Fibroblast of lung (primary cell): ENCODE measurements around the gene MFSD6L. TPM values are rescaled to one million over a fixed set of nuclear protein-coding genes. Genes with fewer than 3 reads are reported as not detected.

Source experiments
- DNase-seq, 2 donors: peaks; one replicate each; pipeline versions ENCODE4 v3.0.0 to v3.0.0-alpha.2; 2010; ENCODE audit warnings: low read depth in 2 of 2
- H2AFZ ChIP-seq: 2 replicates; pipeline ENCODE4 v1.5.1; 2012; ENCODE audit warnings: low read length, control low read depth, inconsistent platforms
- H3K27ac ChIP-seq: 2 replicates; pipeline ENCODE4 v1.5.1; 2011; ENCODE audit warnings: low read length, control low read depth; ENCODE audit not compliant: insufficient read depth
- H3K27me3 ChIP-seq: 2 replicates; pipeline ENCODE4 v1.5.1; 2011; ENCODE audit warnings: mild to moderate bottlenecking, low read length; ENCODE audit not compliant: control insufficient read depth, insufficient read depth
- H3K36me3 ChIP-seq: 2 replicates; pipeline ENCODE4 v1.5.1; 2011; ENCODE audit warnings: low read length; ENCODE audit not compliant: control insufficient read depth, insufficient read depth
- H3K4me1 ChIP-seq: 2 replicates; pipeline ENCODE4 v1.5.1; 2011; ENCODE audit warnings: low read length; ENCODE audit not compliant: control insufficient read depth, insufficient read depth; ENCODE audit errors: extremely low read depth
- H3K4me2 ChIP-seq: 2 replicates; pipeline ENCODE4 v1.5.1; 2011; ENCODE audit warnings: low read length, control low read depth; ENCODE audit not compliant: insufficient read depth; ENCODE audit errors: extremely low read depth
- H3K4me3 ChIP-seq, 4 experiments: fragments of 200-600 bp in 1 of 4; sonication (generic) in 1 of 4; replicated peaks in 1 of 4; 2 replicates each; pipeline ENCODE4 v1.5.1; 2011 to 2016; ENCODE audit warnings: low read length in 4 of 4, low read depth in 3 of 4, mild to moderate bottlenecking in 3 of 4, control low read depth in 2 of 4, inconsistent platforms in 1 of 4, mixed read lengths in 1 of 4; ENCODE audit not compliant: insufficient read depth in 1 of 4; ENCODE audit errors: control extremely low read depth in 1 of 4
- H3K79me2 ChIP-seq: 2 replicates; pipeline ENCODE4 v1.5.1; 2012; ENCODE audit warnings: mild to moderate bottlenecking, low read length, inconsistent platforms; ENCODE audit not compliant: control insufficient read depth, insufficient read depth
- H3K9ac ChIP-seq: 2 replicates; pipeline ENCODE4 v1.5.1; 2011; ENCODE audit warnings: mild to moderate bottlenecking, low read length, control low read depth; ENCODE audit not compliant: insufficient read depth
- H3K9me3 ChIP-seq: 2 replicates; pipeline ENCODE4 v1.5.1; 2012; ENCODE audit warnings: low read depth, low read length; ENCODE audit not compliant: control insufficient read depth, insufficient read depth
- H4K20me1 ChIP-seq: 2 replicates; pipeline ENCODE4 v1.5.1; 2011; ENCODE audit warnings: low read length; ENCODE audit not compliant: control insufficient read depth, insufficient read depth; ENCODE audit errors: extremely low read depth
- EZH2 ChIP-seq: IDR thresholded peaks from 2 replicates; pipeline ENCODE4 v1.5.1; 2012; ENCODE audit warnings: low read length, control low read depth, mild to moderate bottlenecking; ENCODE audit errors: missing control alignments
- polyA plus RNA-seq, 2 donors: library from polyadenylated mRNA; depleted of rRNA in 1 of 2; stranded (reverse) in 1 of 2; unstranded in 1 of 2; fragments of >200 nt; gene quantifications; 2 replicates each; pipeline ENCODE4 v1.2.1, GENCODE V29; 2011 to 2012; ENCODE audit warnings: missing spikeins in 1 of 2
- total RNA-seq: library from RNA; depleted of rRNA; stranded (reverse); fragments of >200 nt; gene quantifications from 2 replicates; pipeline ENCODE4 v1.2.1, GENCODE V29; 2014
- TF ChIP-seq, protein P1 (sequence below), 2 donors: IDR thresholded peaks in 1 of 2; conservative IDR thresholded peaks in 1 of 2; 1 replicate in 1 of 2; 2 replicates in 1 of 2; pipeline ENCODE4 v1.5.1; 2011 to 2012; ENCODE audit warnings: low read length in 2 of 2, control low read depth in 1 of 2, inconsistent platforms in 1 of 2, low read depth in 1 of 2, mild to moderate bottlenecking in 1 of 2

Gene MFSD6L
- total and polyA plus RNA-seq, 2 donors (not counting 1 experiment from before 2014, with no cell fraction given): not detected

DNA sequence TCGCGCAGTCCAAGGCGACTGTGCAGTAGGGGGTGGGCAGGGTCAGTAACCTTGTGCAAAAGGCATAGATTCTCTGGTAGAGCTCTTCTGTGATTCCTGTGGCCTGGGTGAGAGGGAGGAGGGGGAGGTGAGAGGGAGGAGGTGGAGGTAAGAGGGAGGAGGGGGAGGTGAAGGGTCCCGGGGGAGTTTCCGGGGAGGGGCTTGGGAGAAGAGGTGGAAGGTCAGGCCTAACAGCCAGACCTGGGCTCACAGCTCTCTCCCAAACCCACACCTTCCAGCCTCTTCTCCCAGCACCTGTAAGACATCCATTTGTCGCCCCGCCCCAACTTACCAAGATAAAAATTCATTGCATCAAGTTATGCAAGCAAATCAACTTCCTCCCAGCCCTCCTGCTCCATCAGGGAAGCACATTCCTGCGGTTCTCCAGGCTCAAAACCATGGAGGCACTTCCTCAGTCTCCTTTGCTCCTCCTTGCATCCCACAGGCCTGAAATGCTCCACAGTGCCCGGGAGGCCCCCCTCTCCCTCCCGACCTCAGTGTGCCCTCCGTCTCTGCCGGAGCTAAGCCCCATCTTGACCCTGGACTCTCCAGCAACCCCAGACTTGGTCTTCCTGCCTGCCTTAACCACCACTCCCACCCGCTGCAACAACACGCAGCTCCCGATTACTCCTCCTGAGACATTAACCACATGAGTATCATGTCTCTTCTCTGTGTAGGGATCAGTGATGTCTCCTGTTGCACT lies 37.8 kb upstream of the MFSD6L start:
- H3K79me2 ChIP-seq: no peaks in the 10 kb centered on the region
- no peak for TF ChIP-seq EZH2
- TF ChIP-seq, protein P1, sequence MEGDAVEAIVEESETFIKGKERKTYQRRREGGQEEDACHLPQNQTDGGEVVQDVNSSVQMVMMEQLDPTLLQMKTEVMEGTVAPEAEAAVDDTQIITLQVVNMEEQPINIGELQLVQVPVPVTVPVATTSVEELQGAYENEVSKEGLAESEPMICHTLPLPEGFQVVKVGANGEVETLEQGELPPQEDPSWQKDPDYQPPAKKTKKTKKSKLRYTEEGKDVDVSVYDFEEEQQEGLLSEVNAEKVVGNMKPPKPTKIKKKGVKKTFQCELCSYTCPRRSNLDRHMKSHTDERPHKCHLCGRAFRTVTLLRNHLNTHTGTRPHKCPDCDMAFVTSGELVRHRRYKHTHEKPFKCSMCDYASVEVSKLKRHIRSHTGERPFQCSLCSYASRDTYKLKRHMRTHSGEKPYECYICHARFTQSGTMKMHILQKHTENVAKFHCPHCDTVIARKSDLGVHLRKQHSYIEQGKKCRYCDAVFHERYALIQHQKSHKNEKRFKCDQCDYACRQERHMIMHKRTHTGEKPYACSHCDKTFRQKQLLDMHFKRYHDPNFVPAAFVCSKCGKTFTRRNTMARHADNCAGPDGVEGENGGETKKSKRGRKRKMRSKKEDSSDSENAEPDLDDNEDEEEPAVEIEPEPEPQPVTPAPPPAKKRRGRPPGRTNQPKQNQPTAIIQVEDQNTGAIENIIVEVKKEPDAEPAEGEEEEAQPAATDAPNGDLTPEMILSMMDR (conservative IDR thresholded peaks at IDR 0.05 in 1 of 2, IDR thresholded peaks at IDR 0.05 in 1 of 2; ENCODE audit: low read depth in 1 of 2, low read length in 2 of 2): no peak
- H3K9me3 ChIP-seq: no peaks in the 10 kb centered on the region

DNA sequence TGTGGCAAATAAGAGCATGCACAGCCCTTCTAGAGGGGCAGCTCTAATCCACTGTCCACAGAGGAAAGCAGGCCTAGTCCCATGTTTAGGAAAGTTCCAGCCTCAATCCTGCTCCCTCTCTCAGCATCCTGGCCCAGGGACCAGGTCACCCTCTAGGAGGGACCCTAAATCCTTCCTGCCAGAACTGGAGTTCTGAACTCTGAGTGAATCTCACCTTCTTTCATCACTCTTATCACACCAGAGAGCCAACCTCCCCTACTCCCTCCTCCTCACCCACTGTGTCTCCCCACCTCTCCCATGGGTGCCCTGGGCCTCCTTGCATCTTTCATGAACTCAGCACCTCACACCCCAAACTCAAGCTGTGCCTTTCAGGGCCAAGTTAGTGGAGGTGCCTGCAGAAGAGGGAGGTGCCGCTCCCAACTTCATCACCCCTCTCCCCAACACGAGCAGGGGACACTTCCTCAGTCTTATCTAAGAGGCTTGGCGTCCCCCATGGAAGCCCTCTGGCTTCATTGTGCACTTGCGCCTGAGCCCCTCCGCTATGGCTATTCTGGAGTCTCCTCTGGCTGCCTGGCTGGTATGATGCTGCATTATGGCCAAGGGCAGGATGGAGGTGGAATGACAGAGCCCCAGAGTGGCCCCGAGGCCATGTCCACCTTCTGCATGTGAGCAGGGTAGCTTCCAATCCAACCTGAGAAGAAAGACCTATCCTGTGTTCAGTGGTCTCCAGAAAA lies 36.6 kb upstream of the MFSD6L start:
- Histone ChIP-seq H3K36me3 (no peaks in the 10 kb centered on the region), H3K9me3 (no peaks in the 10 kb centered on the region), H4K20me1 (no peaks in the 10 kb centered on the region), H3K27ac (no peak overlapping the region), H3K27me3 (no peaks in the 10 kb centered on the region), H3K4me3 (no peak overlapping the region), H3K79me2 (no peaks in the 10 kb centered on the region), H3K4me1 (no peaks in the 10 kb centered on the region), H2AFZ (no peak overlapping the region), H3K9ac (no peak overlapping the region), H3K4me2 (no peak overlapping the region)
- DNase-seq: no peak
- TF ChIP-seq, protein P1 (conservative IDR thresholded peaks at IDR 0.05 in 1 of 2, IDR thresholded peaks at IDR 0.05 in 1 of 2; ENCODE audit: low read depth in 1 of 2, low read length in 2 of 2): no peak
- TF ChIP-seq EZH2: no peak

More for the DNA sequence above, 37.8 kb upstream of the MFSD6L start:
- H3K36me3 ChIP-seq: no peaks in the 10 kb centered on the region
- H2AFZ ChIP-seq: no peak overlapping the region
- H3K27ac ChIP-seq: no peak overlapping the region
- H3K27me3 ChIP-seq: no peaks in the 10 kb centered on the region
- H3K4me1 ChIP-seq: no peaks in the 10 kb centered on the region
- no peak overlapping the region for H3K9ac ChIP-seq
- no peak overlapping the region for H3K4me3 ChIP-seq
- H3K4me2 ChIP-seq: no peak overlapping the region
- DNase-seq: no peak
- no peaks in the 10 kb centered on the region for H4K20me1 ChIP-seq

DNA sequence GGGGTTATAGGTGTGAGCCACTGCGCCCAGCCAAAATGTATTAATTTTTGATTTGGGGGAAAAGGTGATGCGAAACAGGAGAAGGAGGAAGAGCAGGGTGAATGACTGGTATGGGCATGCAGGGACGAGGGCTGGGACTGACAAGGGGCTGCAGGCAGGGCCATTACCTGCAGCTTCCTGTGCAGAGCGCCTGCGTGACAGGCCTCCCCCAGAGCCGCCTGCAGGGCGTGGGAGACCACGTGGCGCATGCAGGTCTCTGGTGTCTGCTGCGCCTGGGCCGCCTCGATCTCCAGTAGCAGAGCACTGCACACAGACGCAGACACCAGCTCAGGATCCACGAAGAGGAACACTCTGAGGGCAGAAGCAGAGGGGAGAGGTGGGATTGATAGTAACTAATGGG lies 35.9 kb upstream of the MFSD6L start:
- H4K20me1 ChIP-seq: no peaks in the 10 kb centered on the region
- no peaks in the 10 kb centered on the region for H3K9me3 ChIP-seq
- H3K36me3 ChIP-seq: no peaks in the 10 kb centered on the region
- no peaks in the 10 kb centered on the region for H3K79me2 ChIP-seq
- no peak overlapping the region for H3K27ac ChIP-seq
- H3K4me3 ChIP-seq: no peak overlapping the region
- TF ChIP-seq EZH2: no peak
- TF ChIP-seq, protein P1 (conservative IDR thresholded peaks at IDR 0.05 in 1 of 2, IDR thresholded peaks at IDR 0.05 in 1 of 2; ENCODE audit: low read depth in 1 of 2, low read length in 2 of 2): no peak
- no peaks in the 10 kb centered on the region for H3K4me1 ChIP-seq
- no peak for DNase-seq
- no peak overlapping the region for H3K9ac ChIP-seq
- no peak overlapping the region for H3K4me2 ChIP-seq
- H3K27me3 ChIP-seq: no peaks in the 10 kb centered on the region
- H2AFZ ChIP-seq: no peak overlapping the region
